Prostate gland (tissue), 2 donors: ENCODE measurements around the gene BTNL9. TPM values are rescaled to one million over a fixed set of nuclear protein-coding genes. Genes with fewer than 3 reads are reported as not detected.
A peak's percentile ranks its signal among the peaks of the same experiment; 100 is the strongest.

Source experiments
- DNase-seq: peaks from one replicate; pipeline ENCODE4 v3.0.0-alpha.2; 2019; ENCODE audit warnings: low spot score
- H3K27ac ChIP-seq, 2 donors: fragments of 200-600 bp; sonication (generic); 2 replicates each; pipeline ENCODE4 v1.5.1; 2017 to 2019
- H3K27me3 ChIP-seq: fragments of 200-600 bp; sonication (generic); replicated peaks from 2 replicates; pipeline ENCODE4 v1.5.1; 2019; ENCODE audit not compliant: insufficient read depth
- H3K36me3 ChIP-seq, 2 donors: fragments of 200-600 bp; sonication (generic); 1 replicate in 1 of 2; 2 replicates in 1 of 2; pipeline versions ENCODE4 v1.5.1 to v1.8.1; 2017 to 2019
- H3K4me1 ChIP-seq: fragments of 200-600 bp; sonication (generic); replicated peaks from 2 replicates; pipeline ENCODE4 v1.5.1; 2019
- H3K4me3 ChIP-seq, 2 donors: fragments of 200-600 bp; sonication (generic); 2 replicates each; pipeline ENCODE4 v1.5.1; 2017 to 2019
- H3K9me3 ChIP-seq: fragments of 200-600 bp; sonication (generic); 2 replicates; pipeline ENCODE4 v1.5.1; 2017
- POLR2A ChIP-seq: fragments of 450-650 bp; IDR thresholded peaks from one replicate; pipeline ENCODE4 v1.6.1; 2016; ENCODE audit warnings: antibody characterized with exemption, mild to moderate bottlenecking
- POLR2AphosphoS5 ChIP-seq: sonication (generic); formaldehyde crosslinking; IDR thresholded peaks from one replicate; pipeline ENCODE4 v1.6.1; 2017; ENCODE audit warnings: antibody characterized with exemption
- WGBS: methylation state at CpG from one replicate; pipeline ENCODE4 v1.1.5; 2018; 5-methylcytosine and 5-hydroxymethylcytosine counted together
- intact Hi-C: fragments of 100-400 bp; cut with DNase I; formaldehyde crosslinking; loops from one replicate; pipeline ENCODE4 v1.14.2; 2022
- total RNA-seq, 2 donors: library from RNA; depleted of rRNA; stranded (reverse); fragments of >200 nt; gene quantifications; one replicate each; pipeline ENCODE4 v1.1.0, GENCODE V29; 2016
- TF ChIP-seq, protein P1 (sequence below), 4 experiments: fragments of 200-600 bp in 2 of 4; fragments of 450-650 bp in 2 of 4; sonication (generic) in 2 of 4; IDR thresholded peaks; 1 replicate in 3 of 4; 2 replicates in 1 of 4; pipeline ENCODE4 v1.5.1; 2016 to 2019; ENCODE audit warnings: antibody characterized with exemption in 4 of 4, mild to moderate bottlenecking in 2 of 4, moderate library complexity in 2 of 4

The BTNL9 gene
- total RNA-seq, 2 donors from 2014 or later, result 11.7 to 13.0 TPM

DNA sequence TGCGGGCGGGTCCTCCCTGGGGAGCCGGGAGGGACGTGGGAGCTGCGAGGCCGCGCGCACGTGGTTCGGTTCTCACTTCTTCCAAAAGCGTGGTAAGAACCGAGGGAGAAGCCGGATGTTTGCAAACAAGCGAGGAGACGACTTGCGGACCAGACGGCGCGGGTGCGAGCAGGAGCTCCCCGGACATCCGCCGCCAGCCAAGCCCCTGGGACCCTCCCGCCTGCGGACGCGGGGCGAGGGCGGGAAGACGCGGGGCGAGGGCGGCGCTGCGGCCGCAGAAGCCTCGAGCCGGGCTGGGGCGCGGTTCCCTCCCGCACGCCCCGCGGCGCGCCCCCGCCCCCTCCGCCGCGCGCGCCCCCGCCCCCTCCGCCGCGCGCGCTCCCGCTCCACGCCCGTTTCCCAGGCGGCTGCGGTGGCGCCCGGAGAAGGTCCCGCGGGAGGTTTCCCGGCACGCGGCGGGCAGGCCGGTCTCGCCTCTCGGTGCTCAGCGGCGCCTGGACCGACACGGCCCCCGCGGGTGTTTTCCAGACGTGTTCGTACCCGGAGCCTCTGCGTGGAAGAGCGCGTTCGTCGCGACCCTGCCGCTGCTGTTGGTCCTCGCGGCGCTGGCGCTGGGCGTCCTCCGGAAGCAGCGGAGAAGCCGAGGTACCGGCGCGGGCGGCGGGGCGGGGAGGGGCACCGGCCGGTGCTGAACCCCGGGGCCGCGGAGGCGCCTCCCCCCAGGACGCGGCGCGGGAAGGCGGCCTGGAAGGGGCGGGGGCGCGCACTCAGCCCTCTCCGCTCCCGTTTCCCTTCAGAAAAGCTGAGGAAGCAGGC is 12.8 kb downstream of the BTNL9 start:
- TF ChIP-seq POLR2A (no peak), POLR2AphosphoS5 (no peak)
- TF ChIP-seq, protein P1, sequence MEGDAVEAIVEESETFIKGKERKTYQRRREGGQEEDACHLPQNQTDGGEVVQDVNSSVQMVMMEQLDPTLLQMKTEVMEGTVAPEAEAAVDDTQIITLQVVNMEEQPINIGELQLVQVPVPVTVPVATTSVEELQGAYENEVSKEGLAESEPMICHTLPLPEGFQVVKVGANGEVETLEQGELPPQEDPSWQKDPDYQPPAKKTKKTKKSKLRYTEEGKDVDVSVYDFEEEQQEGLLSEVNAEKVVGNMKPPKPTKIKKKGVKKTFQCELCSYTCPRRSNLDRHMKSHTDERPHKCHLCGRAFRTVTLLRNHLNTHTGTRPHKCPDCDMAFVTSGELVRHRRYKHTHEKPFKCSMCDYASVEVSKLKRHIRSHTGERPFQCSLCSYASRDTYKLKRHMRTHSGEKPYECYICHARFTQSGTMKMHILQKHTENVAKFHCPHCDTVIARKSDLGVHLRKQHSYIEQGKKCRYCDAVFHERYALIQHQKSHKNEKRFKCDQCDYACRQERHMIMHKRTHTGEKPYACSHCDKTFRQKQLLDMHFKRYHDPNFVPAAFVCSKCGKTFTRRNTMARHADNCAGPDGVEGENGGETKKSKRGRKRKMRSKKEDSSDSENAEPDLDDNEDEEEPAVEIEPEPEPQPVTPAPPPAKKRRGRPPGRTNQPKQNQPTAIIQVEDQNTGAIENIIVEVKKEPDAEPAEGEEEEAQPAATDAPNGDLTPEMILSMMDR (IDR thresholded peaks at IDR 0.05), result no peak
- no peak for DNase-seq
- WGBS, result 2% methylated on average over 83 of the region's 120 CpGs

DNA sequence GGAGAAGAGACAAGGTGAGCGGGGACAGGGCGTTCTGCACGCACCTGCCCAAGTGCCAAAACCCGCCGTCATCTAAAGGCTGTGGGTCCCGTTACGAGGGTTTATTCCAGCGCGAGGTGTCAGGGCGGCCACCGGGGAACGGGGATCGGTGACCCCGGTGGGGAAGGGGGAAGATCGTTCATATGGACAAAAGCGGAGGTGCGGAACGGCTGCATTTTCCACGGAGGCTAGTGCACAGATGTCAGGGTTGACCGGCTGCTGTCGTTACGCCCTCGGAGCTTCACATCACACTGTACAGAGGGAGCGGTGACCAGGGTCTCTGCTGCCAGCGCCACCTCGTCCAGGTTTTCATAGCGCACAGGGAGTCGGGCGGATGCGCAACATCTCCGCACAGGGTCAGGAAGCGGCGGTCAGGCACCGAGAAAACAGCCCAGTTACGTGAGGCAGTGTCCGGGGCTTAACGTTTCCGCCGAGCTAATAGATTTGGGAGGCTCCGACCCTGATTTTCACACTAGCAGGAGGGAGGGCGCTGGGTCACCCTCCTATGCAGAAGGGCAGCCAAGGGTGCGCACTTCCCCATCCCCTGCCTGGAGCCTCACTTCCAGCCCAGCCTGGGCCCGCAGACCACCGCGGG is 13.5 kb downstream of the BTNL9 start:
- no peaks in the 10 kb centered on the region for H3K9me3 ChIP-seq
- H3K27ac ChIP-seq, result no peak overlapping the region
- WGBS, result 5% methylated on average over 34 of the region's 45 CpGs
- peak overlapping the region; percentile 41 to 44 for H3K4me3 ChIP-seq
- TF ChIP-seq, protein P1 (IDR thresholded peaks at IDR 0.05), result no peak
- TF ChIP-seq POLR2A (no peak), POLR2AphosphoS5 (no peak)
- H3K4me1 ChIP-seq, result peaks cover 9% of the 10 kb centered on the region
- no peak for DNase-seq
- intact Hi-C loops, result no loop called here
- H3K27me3 ChIP-seq, result peaks cover 19% of the 10 kb centered on the region
- H3K36me3 ChIP-seq, result no peaks in the 10 kb centered on the region

More for the DNA sequence above, 12.8 kb downstream of the BTNL9 start:
- Histone ChIP-seq H3K9me3 (no peaks in the 10 kb centered on the region), H3K27ac (no peak overlapping the region), H3K36me3 (no peaks in the 10 kb centered on the region), H3K4me3 (peak overlapping the region; percentile 41 to 44), H3K27me3 (peaks cover 21% of the 10 kb centered on the region), H3K4me1 (peaks cover 9% of the 10 kb centered on the region)
- intact Hi-C loops, result no loop called here

DNA sequence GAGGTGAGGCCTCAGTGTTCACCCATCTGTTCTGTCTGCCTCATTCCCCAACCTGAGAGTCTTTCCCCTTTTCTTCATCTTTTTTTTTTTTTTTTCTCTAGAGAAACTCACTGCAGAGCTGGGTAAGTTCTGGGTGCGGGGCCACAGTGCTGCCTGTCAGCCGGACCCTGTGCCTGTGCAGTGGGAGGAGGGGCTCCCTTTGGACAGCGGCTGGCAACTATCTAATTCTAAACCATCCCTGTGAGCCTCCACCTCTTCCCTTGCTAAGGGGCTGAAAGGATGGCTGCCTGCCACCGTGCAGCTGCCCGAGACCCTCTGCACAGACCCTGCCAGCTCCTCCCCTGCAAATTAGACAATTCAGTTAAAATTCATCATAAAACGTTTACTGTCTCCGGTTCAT is 14.1 kb downstream of the BTNL9 start:
- Histone ChIP-seq H3K4me1 (peaks cover 9% of the 10 kb centered on the region), H3K9me3 (no peaks in the 10 kb centered on the region), H3K27ac (no peak overlapping the region), H3K27me3 (peaks cover 23% of the 10 kb centered on the region), H3K36me3 (no peaks in the 10 kb centered on the region), H3K4me3 (peak overlapping the region in 1 of 2 donors; percentile 44)
- WGBS, result 19% methylated on average over 7 of the region's 7 CpGs
- intact Hi-C loops, result no loop called here
- TF ChIP-seq POLR2A (no peak), POLR2AphosphoS5 (no peak)
- no peak for DNase-seq

DNA sequence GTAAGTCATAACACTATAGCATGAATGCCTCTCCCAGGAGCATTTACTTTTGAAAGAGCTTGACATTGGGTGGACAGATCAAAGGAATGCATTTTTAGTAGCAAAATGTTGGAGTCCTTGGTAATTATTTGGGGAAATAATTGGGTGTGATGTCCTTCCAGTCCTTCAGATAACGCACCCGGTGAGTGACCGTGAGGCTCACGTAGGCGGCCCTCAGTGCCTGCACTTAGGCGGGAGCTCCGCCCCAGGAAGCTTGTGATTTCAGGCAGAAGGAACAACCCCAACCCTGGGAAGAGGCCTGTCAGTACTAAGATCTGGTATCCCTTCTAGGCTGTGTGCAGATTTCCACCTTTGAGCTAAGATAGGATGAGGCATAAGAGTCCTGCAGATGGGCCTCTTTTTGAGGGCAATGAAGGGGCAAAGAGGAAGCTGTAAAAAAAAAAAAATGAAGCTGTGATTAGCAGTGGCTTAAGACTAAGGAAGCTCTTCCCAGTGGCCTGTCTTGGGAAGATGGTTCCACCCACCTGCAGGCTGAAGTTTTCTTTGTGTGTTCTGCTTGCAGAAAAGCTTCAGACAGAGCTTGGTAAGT is 14.9 kb downstream of the BTNL9 start:
- Histone ChIP-seq H3K9me3 (no peaks in the 10 kb centered on the region), H3K27ac (no peak overlapping the region), H3K36me3 (no peaks in the 10 kb centered on the region), H3K4me1 (peaks cover 9% of the 10 kb centered on the region), H3K4me3 (no peak overlapping the region), H3K27me3 (peaks cover 19% of the 10 kb centered on the region)
- 66% methylated on average over 7 of the region's 7 CpGs for WGBS
- TF ChIP-seq, protein P1 (IDR thresholded peaks at IDR 0.05), result no peak
- no peak for TF ChIP-seq POLR2AphosphoS5
- TF ChIP-seq POLR2A, result no peak
- intact Hi-C loops, result no loop called here
- DNase-seq, result no peak

DNA sequence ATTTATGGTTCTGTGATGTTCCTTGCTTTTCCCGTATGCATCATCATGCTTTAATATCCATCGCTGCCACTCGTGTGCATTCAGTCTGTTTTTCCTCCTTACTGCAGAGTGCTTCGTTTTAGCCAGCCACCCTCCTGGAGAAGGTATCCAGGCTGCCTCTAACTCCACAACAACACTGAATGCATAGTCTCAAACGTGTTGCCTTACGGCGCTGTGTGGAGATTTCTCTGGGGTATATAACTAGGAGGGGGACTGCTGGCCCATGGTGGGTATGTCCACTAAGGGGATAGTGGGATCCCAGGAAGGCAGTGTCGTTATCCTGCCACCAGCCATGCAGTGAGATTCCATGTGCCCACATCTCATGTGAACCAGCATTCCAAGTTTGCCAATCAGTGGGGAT is 16.4 kb downstream of the BTNL9 start:
- no peak overlapping the region for H3K27ac ChIP-seq
- 82% methylated on average over 8 of the region's 8 CpGs for WGBS
- intact Hi-C loops, result no loop called here
- TF ChIP-seq, protein P1 (IDR thresholded peaks at IDR 0.05), result no peak
- TF ChIP-seq POLR2AphosphoS5 (no peak), POLR2A (no peak)
- peaks cover 23% of the 10 kb centered on the region for H3K27me3 ChIP-seq
- H3K4me3 ChIP-seq, result no peak overlapping the region
- no peak for DNase-seq
- no peaks in the 10 kb centered on the region for H3K36me3 ChIP-seq
- no peaks in the 10 kb centered on the region for H3K9me3 ChIP-seq
- peaks cover 9% of the 10 kb centered on the region for H3K4me1 ChIP-seq
